Activated CD4-positive, alpha-beta T cell treated with anti-CD3 and anti-CD28 coated beads, Interleukin-2, amount 10 ng/mL, durations not matched to agents 7 days and 5 days (primary cell): ENCODE measurements around the gene YIPF3. TPM values are rescaled to one million over a fixed set of nuclear protein-coding genes. Genes with fewer than 3 reads are reported as not detected.
"Not testable (repeated sequence)": the region's sequence is repeated elsewhere in the genome, so short reads cannot be mapped to it uniquely, and the experiment has no call there.

Experiments
- CTCF ChIA-PET: fragments of 350-600 bp; sonication (Branson Sonifier 250); formaldehyde crosslinking; loops from one replicate; lab custom pipeline; 2021; ENCODE audit warnings: antibody characterized with exemption; lab: Charles Lee
- POLR2A ChIA-PET: fragments of 350-600 bp; sonication (Branson Sonifier 250); formaldehyde crosslinking; loops from one replicate; lab custom pipeline; 2021; ENCODE audit warnings: antibody characterized with exemption; lab: Charles Lee
- DNase-seq: peaks from one replicate; pipeline ENCODE4 v3.0.0-alpha.2; 2020
- H3K27ac Mint-ChIP-seq: one replicate; pipeline ENCODE4 v1.8.0; 2021; ENCODE audit warnings: mild to moderate bottlenecking, moderate library complexity, mixed read lengths
- H3K27me3 Mint-ChIP-seq: one replicate; pipeline ENCODE4 v1.8.0; 2021; ENCODE audit warnings: mixed read lengths
- H3K36me3 Mint-ChIP-seq: one replicate; pipeline ENCODE4 v1.8.0; 2021; ENCODE audit warnings: low read depth, mixed read lengths
- H3K4me1 Mint-ChIP-seq: one replicate; pipeline ENCODE4 v1.8.0; 2021; ENCODE audit warnings: mixed read lengths
- H3K4me3 Mint-ChIP-seq: one replicate; pipeline ENCODE4 v1.8.0; 2021; ENCODE audit warnings: mild to moderate bottlenecking, moderate library complexity, mixed read lengths
- H3K9me3 Mint-ChIP-seq: one replicate; pipeline ENCODE4 v1.8.0; 2021; ENCODE audit warnings: mixed read lengths
- total RNA-seq, 2 experiments: library from RNA; stranded (reverse); gene quantifications; one replicate each; pipeline ENCODE4 v1.2.3, GENCODE V29; 2021

YIPF3 gene
- total RNA-seq: 10 to 100 TPM; 68.1 to 71.7 TPM

DNA sequence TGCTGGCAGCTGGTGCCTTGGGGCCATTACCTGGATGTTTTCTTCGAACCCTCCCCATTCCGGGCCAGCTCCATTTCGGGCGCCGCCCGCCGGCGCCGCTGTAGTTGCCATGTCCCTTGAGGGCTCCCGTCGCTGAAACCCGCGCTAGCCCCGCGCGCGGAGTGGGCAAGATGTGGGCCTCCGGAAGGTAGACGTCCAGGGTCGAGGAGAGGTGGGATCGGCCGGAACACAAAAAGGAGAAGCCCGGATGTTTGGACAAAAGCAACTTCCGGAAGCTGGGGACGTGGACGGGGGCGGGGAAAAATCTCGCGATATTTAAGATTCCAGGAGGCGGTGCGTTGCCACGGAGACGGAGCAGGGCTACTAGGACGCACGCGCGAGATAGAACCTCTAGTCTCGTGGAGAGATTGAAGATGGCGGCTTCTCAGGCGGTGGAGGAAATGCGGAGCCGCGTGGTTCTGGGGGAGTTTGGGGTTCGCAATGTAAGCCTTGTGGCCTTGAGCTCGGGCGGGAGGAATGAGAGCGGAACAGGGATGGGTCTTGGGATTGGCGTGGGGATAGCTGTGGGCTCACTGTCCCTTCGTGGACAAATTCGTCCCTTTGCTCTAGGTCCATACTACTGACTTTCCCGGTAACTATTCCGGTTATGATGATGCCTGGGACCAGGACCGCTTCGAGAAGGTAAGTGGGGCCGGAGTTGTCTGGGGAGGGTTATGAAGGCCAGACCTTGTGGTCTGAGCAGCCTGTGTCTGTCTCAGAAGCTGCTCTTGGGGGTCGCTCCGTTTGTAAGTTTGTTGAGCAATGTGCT, at the start of gene YIPF3, which contains the start of gene POLR1C:
Gene YIPF3, minus strand, starts transcription at position 230 of the 808 bp plus-strand sequence. Its CDS starts 119 bp downstream, at position 111.
Gene POLR1C, plus strand, starts transcription at position 393 of the 808 bp plus-strand sequence. Its CDS starts 21 bp downstream, at position 414.
- H3K4me3 Mint-ChIP-seq: no peak within 1 kb of the TSS
- peaks cover 27% of the 10 kb centered on the region for H3K4me1 Mint-ChIP-seq
- H3K27me3 Mint-ChIP-seq: no peaks in the 10 kb centered on the region
- CTCF ChIA-PET: interaction anchor here (0.6 to 3.0 kb wide), 7 partner anchors 10 to 1596 kb away, joined by 3 to 28 read pairs (median 3); partner anchors contain the start of genes MED20, POLH and XPO5
- H3K9me3 Mint-ChIP-seq: no peaks in the 10 kb centered on the region
- peak; percentile 98 for DNase-seq
- H3K36me3 Mint-ChIP-seq: peaks cover 44% of the 10 kb centered on the region
- no peak within 1 kb of the TSS for H3K27ac Mint-ChIP-seq
- POLR2A ChIA-PET: interaction anchor here (0.6 kb wide), 1 partner anchor 68 kb away, joined by 3 read pairs; no protein-coding TSS in a partner anchor

DNA sequence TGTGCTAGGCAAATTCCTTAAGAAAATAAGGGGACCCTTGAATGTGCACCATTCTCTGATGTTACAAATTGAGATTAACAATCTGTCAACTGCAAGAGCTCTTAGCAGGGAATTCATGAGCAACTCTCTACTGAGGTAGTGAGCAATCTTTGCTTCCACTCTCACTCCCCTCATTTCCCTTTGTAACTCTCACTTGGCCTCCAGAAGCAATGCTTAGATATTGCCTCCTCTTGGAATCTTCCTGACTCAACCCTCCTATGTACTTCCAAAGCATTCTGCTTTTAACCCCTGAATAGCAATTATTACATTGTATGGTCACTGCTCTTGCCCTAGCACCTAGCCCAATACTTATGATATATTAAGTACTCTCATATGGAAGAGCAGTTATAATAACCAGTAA, 42.6 kb upstream of the YIPF3 start:
- Mint-ChIP-seq H3K9me3 (no peaks in the 10 kb centered on the region), H3K27me3 (no peaks in the 10 kb centered on the region), H3K27ac (no peak overlapping the region), H3K36me3 (peaks cover 57% of the 10 kb centered on the region), H3K4me3 (no peak overlapping the region), H3K4me1 (no peaks in the 10 kb centered on the region)
- POLR2A ChIA-PET: no interaction called here
- DNase-seq: no peak
- CTCF ChIA-PET: interaction anchor here (1.1 kb wide), 1 partner anchor 31 kb away, joined by 3 read pairs; no protein-coding TSS in a partner anchor

DNA sequence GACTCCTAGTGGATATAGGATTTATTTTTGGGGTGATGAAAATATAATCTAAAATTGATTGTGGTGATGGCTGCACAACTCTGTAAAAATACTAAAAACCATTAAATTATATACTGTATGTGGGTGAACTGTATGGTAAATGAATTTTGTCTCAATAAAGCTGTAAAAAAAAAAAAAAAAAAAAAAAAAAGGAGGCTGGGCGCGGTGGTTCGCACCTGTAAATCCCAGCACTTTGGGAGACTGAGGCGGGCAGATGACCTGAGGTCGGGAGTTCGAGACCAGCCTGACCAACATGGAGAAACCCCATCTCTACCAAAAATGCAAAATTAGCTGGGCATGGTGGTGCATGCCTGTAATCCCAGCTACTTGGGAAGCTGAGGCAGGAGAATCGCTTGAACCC, 40.9 kb upstream of the YIPF3 start:
- POLR2A ChIA-PET, H3K27ac Mint-ChIP-seq: not testable (repeated sequence)

DNA sequence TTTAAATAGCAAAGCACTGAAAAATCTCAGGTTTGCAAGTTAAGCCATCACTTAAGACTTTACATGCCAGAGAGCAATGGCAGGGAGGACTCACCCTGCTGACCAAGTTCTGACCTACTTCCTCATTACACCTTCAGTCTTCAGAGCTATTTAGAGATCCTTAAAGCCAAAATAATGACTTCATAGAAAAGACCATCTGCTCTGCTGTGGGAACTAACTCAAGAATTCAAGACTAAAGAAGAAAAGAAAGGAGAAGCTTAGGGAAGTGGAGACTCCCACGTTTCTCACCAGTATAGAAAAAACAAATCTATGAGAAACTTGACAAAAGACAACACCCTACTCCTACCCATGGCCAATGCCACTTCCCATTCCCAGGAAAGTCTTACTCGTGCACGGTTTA, 30.5 kb upstream of the YIPF3 start:
- POLR2A ChIA-PET: no interaction called here

More for the DNA sequence above, 40.9 kb upstream of the YIPF3 start:
- DNase-seq, H3K27me3 Mint-ChIP-seq, H3K9me3 Mint-ChIP-seq, H3K4me1 Mint-ChIP-seq, CTCF ChIA-PET, H3K4me3 Mint-ChIP-seq: not testable (repeated sequence)
- H3K36me3 Mint-ChIP-seq: peaks cover 63% of the 10 kb centered on the region

DNA sequence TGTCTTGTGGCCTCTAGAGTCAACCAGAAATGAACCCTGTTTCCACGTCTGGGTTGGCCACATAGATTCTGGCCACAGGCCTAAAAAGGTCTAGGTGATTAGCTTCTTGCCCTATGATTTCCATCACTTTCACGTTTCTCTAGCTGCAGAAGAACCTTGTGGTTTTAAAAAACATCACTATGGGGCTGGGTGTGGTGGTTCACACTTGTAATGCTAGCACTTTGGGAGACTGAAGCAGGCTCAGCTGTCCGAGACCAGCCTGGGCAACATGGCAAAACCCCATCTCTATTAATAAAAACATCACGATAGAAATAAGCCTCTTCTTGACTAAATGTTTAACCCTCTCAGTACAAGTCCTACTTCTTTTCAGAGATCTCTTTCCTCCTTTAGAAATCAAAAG, 27.7 kb upstream of the YIPF3 start:
- H3K9me3 Mint-ChIP-seq: no peaks in the 10 kb centered on the region
- ChIA-PET CTCF (interaction anchor here (1.1 to 1.8 kb wide), 2 partner anchors 20 to 909 kb away, joined by 3 to 4 read pairs; no protein-coding TSS in a partner anchor), POLR2A (interaction anchor here (0.6 kb wide), 1 partner anchor 94 kb away, joined by 7 read pairs; no protein-coding TSS in a partner anchor)
- peaks cover 47% of the 10 kb centered on the region for H3K36me3 Mint-ChIP-seq
- no peak overlapping the region for H3K4me3 Mint-ChIP-seq
- H3K27ac Mint-ChIP-seq: no peak overlapping the region
- no peaks in the 10 kb centered on the region for H3K27me3 Mint-ChIP-seq
- no peaks in the 10 kb centered on the region for H3K4me1 Mint-ChIP-seq
- no peak for DNase-seq

More for the DNA sequence above, 30.5 kb upstream of the YIPF3 start:
- no peaks in the 10 kb centered on the region for H3K9me3 Mint-ChIP-seq
- CTCF ChIA-PET: no interaction called here
- peaks cover 52% of the 10 kb centered on the region for H3K36me3 Mint-ChIP-seq
- H3K27ac Mint-ChIP-seq: peak overlapping the region; percentile 14
- no peak overlapping the region for H3K4me3 Mint-ChIP-seq
- H3K4me1 Mint-ChIP-seq: no peaks in the 10 kb centered on the region
- no peak for DNase-seq
- no peaks in the 10 kb centered on the region for H3K27me3 Mint-ChIP-seq

DNA sequence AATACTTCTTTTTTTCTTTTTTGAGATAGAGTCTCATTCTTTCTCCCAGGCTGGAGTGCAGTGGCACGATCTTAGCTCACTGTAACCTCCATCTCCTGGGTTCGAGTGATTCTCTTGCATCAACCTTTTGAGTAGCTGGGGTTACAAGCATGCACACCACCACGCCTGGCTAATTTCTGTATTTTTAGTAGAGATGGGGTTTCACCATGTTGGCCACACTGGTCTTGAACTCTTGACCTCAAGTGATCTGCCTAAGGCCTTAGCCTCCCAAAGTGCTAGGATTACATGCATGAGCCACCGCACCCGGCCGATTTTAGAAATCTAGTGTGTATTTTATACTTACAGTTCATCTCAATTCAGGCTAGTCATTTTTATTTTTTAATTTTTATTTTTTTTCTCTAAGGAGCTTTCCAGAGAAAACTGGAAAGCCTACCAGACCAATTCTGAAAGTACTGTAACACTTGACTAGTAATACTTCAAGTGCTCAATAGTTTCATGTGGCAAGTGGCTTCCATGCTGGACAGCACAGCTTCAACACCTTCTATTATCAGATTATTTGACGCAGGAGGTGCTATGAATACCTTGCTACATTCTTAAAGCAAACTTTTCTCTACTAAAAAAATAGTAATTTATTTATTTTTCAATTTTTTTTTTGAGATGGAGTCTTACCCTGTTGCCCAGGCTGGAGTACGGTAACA, 25.2 kb upstream of the YIPF3 start:
- no peaks in the 10 kb centered on the region for H3K4me1 Mint-ChIP-seq
- no peaks in the 10 kb centered on the region for H3K9me3 Mint-ChIP-seq
- H3K4me3 Mint-ChIP-seq: no peak overlapping the region
- POLR2A ChIA-PET: no interaction called here
- H3K27ac Mint-ChIP-seq: peak overlapping the region; percentile 6
- H3K36me3 Mint-ChIP-seq: peaks cover 46% of the 10 kb centered on the region
- no peaks in the 10 kb centered on the region for H3K27me3 Mint-ChIP-seq
- no peak for DNase-seq
- CTCF ChIA-PET: interaction anchor here (1.1 to 1.7 kb wide), 2 partner anchors 14 to 17 kb away, joined by 3 to 5 read pairs; no protein-coding TSS in a partner anchor

DNA sequence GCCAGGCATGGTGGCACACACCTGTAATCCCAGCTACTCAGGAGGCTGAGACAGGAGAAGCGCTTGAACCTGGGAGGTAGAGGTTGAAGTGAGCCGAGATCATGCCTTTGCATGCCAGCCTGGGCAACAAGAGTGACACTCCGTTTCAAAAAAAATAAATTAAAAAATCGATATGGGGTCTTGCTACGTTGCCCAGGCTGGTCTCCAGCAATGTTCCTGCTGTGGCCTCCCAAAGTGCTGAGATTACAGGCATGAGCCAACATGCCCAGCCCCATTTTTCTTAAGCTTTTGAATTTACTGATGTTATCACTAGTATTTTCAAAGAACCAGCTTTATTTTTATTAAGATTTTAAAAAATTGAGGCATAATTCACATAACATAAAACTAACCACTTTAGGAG, 23.8 kb upstream of the YIPF3 start:
- ChIA-PET POLR2A (no interaction called here), CTCF (interaction anchor here (0.6 to 0.7 kb wide), 5 partner anchors 15 to 113 kb away, joined by 3 to 4 read pairs (median 3); partner anchors contain the start of gene ABCC10)
- H3K4me1 Mint-ChIP-seq: no peaks in the 10 kb centered on the region
- no peaks in the 10 kb centered on the region for H3K27me3 Mint-ChIP-seq
- peaks cover 35% of the 10 kb centered on the region for H3K36me3 Mint-ChIP-seq
- DNase-seq: no peak
- no peak overlapping the region for H3K4me3 Mint-ChIP-seq
- H3K9me3 Mint-ChIP-seq: no peaks in the 10 kb centered on the region
- no peak overlapping the region for H3K27ac Mint-ChIP-seq

DNA sequence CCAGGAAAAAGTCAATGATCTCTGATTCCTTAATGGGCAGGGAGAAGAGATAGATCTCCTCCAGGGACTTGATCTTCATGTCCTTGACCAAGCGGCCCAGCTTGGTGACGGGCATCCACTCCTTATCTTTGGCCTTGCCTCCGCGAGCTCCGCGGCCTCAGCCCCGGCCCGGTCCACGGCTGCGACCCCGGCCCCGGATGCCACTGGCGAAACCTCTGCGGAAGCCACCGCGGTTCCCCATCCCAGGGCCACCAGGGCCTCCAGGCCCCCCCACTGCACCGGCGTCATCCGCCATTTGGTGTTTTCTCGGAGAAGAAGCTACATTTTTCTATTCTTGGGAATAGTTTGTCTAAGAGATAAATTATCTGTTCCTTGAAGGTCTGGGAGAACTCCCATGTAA, 22.7 kb upstream of the YIPF3 start:
- DNase-seq, H3K4me1 Mint-ChIP-seq, H3K27me3 Mint-ChIP-seq, CTCF ChIA-PET, H3K27ac Mint-ChIP-seq, H3K9me3 Mint-ChIP-seq, H3K4me3 Mint-ChIP-seq, POLR2A ChIA-PET: not testable (repeated sequence)
- peaks cover 37% of the 10 kb centered on the region for H3K36me3 Mint-ChIP-seq

GRCh38 chr6:43538986-43539385, 22.3 kb upstream of the YIPF3 start:
- POLR2A ChIA-PET, CTCF ChIA-PET, H3K27ac Mint-ChIP-seq, DNase-seq, H3K9me3 Mint-ChIP-seq, H3K4me1 Mint-ChIP-seq, H3K4me3 Mint-ChIP-seq, H3K27me3 Mint-ChIP-seq: not testable (repeated sequence)
- peaks cover 35% of the 10 kb centered on the region for H3K36me3 Mint-ChIP-seq

DNA sequence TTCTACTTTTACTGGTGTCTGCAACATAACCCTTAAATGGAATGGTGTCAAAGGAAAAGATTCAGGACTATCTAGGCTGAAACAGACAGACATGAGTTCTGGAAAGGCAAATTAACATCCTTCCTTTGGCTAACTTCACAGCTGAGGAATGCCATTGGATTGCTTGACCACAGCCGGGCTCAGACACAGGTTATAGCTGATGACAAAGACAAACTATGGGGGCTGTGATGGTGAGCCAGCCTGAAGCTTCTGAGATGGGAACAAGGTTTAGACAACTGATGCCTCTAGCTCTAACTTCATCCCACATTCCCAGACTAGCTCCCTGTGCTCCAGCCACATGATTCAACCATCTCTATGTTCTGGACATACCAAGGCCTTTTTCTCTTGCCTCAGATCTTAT, 15.5 kb upstream of the YIPF3 start:
- H3K9me3 Mint-ChIP-seq: no peaks in the 10 kb centered on the region
- H3K4me3 Mint-ChIP-seq: no peak overlapping the region
- DNase-seq: no peak
- ChIA-PET CTCF (interaction anchor here (0.9 to 1.2 kb wide), 3 partner anchors 9 to 62 kb away, joined by 3 to 4 read pairs (median 4); partner anchors contain the start of gene LRRC73), POLR2A (no interaction called here)
- no peaks in the 10 kb centered on the region for H3K27me3 Mint-ChIP-seq
- H3K27ac Mint-ChIP-seq: no peak overlapping the region
- peaks cover 49% of the 10 kb centered on the region for H3K36me3 Mint-ChIP-seq
- H3K4me1 Mint-ChIP-seq: no peaks in the 10 kb centered on the region

DNA sequence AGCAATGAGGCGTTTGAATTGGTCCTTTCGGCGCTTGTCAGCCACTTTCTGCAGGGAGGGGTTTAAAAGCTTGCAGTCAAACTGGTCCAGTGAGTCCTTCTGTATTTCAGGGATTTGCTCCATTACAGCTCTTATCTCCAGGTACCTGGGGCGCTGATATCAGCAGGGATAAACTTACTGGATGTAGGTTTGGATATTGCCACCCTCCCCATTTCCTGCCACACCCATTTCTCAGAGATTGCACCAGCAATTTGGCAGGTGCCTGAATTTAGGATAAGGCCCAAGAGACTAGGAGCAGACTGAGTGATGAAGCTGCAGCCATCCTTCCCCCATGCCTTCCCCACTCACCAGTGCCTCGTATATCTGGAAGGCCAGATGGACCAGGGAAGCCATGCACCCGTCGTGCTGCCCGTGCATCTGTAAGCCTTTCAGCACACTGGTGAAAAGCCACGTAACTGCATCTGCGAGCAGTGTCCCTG, 7.8 kb upstream of the YIPF3 start:
- Mint-ChIP-seq H3K4me1 (peaks cover 8% of the 10 kb centered on the region), H3K27ac (no peak overlapping the region), H3K27me3 (no peaks in the 10 kb centered on the region), H3K9me3 (no peaks in the 10 kb centered on the region), H3K36me3 (peaks cover 77% of the 10 kb centered on the region), H3K4me3 (no peak overlapping the region)
- no peak for DNase-seq
- POLR2A ChIA-PET: no interaction called here
- CTCF ChIA-PET: interaction anchor here (1.3 to 1.7 kb wide), 3 partner anchors 17 to 35 kb away, joined by 3 to 7 read pairs (median 6); no protein-coding TSS in a partner anchor

DNA sequence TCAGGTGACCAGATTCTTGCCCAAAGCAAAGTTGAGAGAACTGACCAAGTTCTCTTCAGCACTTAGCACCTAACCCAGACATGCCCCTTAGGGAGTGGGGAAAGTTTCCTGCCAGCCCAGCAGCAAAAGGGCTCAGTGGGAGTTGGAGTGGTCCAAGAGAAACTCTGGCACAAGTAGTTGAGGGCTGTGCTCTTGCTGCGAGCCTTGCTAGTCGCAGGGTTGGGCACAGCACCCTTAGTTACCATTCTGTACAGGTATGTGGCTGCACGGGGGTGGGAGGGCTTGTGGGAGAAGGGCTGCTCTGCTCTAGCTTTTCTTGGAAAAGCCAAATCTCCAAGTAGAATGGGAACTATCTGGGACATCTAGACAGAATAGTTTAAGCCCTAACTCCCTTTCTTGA, 6.6 kb upstream of the YIPF3 start:
- Mint-ChIP-seq H3K36me3 (peaks cover 71% of the 10 kb centered on the region), H3K27me3 (no peaks in the 10 kb centered on the region), H3K27ac (no peak overlapping the region), H3K4me3 (no peak overlapping the region), H3K9me3 (no peaks in the 10 kb centered on the region), H3K4me1 (peaks cover 8% of the 10 kb centered on the region)
- ChIA-PET POLR2A (no interaction called here), CTCF (interaction anchor here (1.2 kb wide), 1 partner anchor 9 kb away, joined by 3 read pairs; no protein-coding TSS in a partner anchor)
- no peak for DNase-seq
